ENCODE data around the gene ZNF628. TPM values are rescaled to one million over a fixed set of nuclear protein-coding genes. Genes with fewer than 3 reads are reported as not detected.
A peak's percentile ranks its signal among the peaks of the same experiment; 100 is the strongest.

Gene ZNF628
- total and polyA plus RNA-seq, 2 of the 4 experiments (the other 2 are of a cell fraction) = 0.18 to 1.9 TPM

- Histone ChIP-seq H2AFZ (replicated peaks; ENCODE audit: low read length, poor library complexity) (peak overlapping the region; percentile 58), H3K14ac (replicated peaks; ENCODE audit: low read depth, low read length) (no peak overlapping the region), H3K27me3 (ENCODE audit: control insufficient read depth, insufficient read depth, low read length) (no peaks in the 10 kb centered on the region), H3K9me3 (ENCODE audit: control insufficient read depth, insufficient read depth, low read length) (no peaks in the 10 kb centered on the region), H3K4me1 (ENCODE audit: control insufficient read depth, insufficient read depth, low read length) (peaks cover 9% of the 10 kb centered on the region), H2BK15ac (ENCODE audit: low read depth, low read length) (no peak overlapping the region), H2AK5ac (ENCODE audit: low read depth, low read length) (no peak overlapping the region; the same call in 1 of the 2 replicates), H3K9ac (ENCODE audit: low read depth, low read length) (no peak overlapping the region), H3K79me1 (ENCODE audit: low read depth in 1 of 2, low read length in 2 of 2) (peaks cover 9 to 20% of the 10 kb centered on the region in 2 experiments; a peak in 3 of 4 replicates), H2BK20ac (ENCODE audit: low read depth, low read length) (no peak overlapping the region), H3K18ac (ENCODE audit: low read depth, low read length) (no peak overlapping the region), H4K5ac (ENCODE audit: low read depth, low read length) (no peak overlapping the region), H2AK9ac (replicated peaks; ENCODE audit: low read depth, low read length, poor library complexity) (peak overlapping the region; percentile 90), H3K4me2 (ENCODE audit: low read depth, low read length) (no peak overlapping the region), H4K8ac (ENCODE audit: low read depth in 2 of 2, low read length in 2 of 2) (peak overlapping the region in 1 of 2 experiments; percentile 38; a peak in 3 of 4 replicates), H2BK120ac (ENCODE audit: low read depth, low read length) (peak overlapping the region; percentile 1; the same call in 1 of the 2 replicates), H4K91ac (ENCODE audit: insufficient read depth, low read depth, low read length) (no peak overlapping the region), H3K36me3 (ENCODE audit: control insufficient read depth, insufficient read depth, low read length) (no peaks in the 10 kb centered on the region), H3K4ac (ENCODE audit: low read depth, low read length) (0 out of 2 replicates have a peak overlapping the region, but pooled peaks have one; percentile 19), H3K4me3 (ENCODE audit: insufficient read depth, low read depth, low read length) (no peak overlapping the region), H4K20me1 (ENCODE audit: insufficient read depth, low read length) (no peaks in the 10 kb centered on the region; the same call in 1 of the 2 replicates), H3K56ac (ENCODE audit: extremely low read depth, insufficient read depth, low read length) (no peak overlapping the region), H3K23ac (ENCODE audit: low read depth, low read length) (no peak overlapping the region), H3K9me1 (ENCODE audit: insufficient read depth, low read length) (peaks cover 12% of the 10 kb centered on the region), H3K27ac (ENCODE audit: insufficient read depth, low read length) (no peak overlapping the region), H2BK5ac (ENCODE audit: low read depth, low read length, poor library complexity, severe bottlenecking) (no peak overlapping the region)
- WGBS, 2 experiments (ENCODE audit: extremely low coverage in 2 of 2, insufficient read length in 1 of 2) = 59% methylated on average over 4 of the region's 16 CpGs; no CpG with 5 or more reads in 1 of the 2 experiments
- dilution Hi-C loops (cut with HindIII; ENCODE audit: low sequenced_read_pairs, unreplicated experiment) = no loop called here
- no peak for DNase-seq
- in situ Hi-C loops (cut with MboI; ENCODE audit: low sequenced_read_pairs) = no loop called here
- BruUV-seq (replicated peaks) = no TSS peak
- TF ChIP-seq MXI1 (IDR thresholded peaks at IDR 0.05; ENCODE audit: borderline replicate concordance, low read depth, low read length) = no peak
- no peak for TF ChIP-seq RAD21 (IDR thresholded peaks at IDR 0.05; ENCODE audit: low read length)
- no peak for TF ChIP-seq NFE2L2 (IDR thresholded peaks at IDR 0.05; ENCODE audit: low read depth, low read length)
- TF ChIP-seq BHLHE40 (IDR thresholded peaks at IDR 0.05; ENCODE audit: low read depth, low read length) = no peak
- TF ChIP-seq MAZ (IDR thresholded peaks at IDR 0.05; ENCODE audit: borderline replicate concordance, low read depth, low read length) = no peak
- TF ChIP-seq CHD1 (IDR thresholded peaks at IDR 0.05; ENCODE audit: low read depth, low read length) = no peak
- CTCF ChIA-PET = no interaction called here
- POLR2A ChIA-PET (ENCODE audit: unreplicated experiment) = no interaction called here
- no peak for ATAC-seq (ENCODE audit: low read depth)
- intact Hi-C loops (cut with micrococcal nuclease) = no loop called here
These were observed 3.0 kb upstream of the ZNF628 start for GRCh38 chr19:55473225-55474012.
